Esophagus squamous epithelium (tissue), 5 donors: ENCODE results near the gene GINS1. TPM values are rescaled to one million over a fixed set of nuclear protein-coding genes. Genes with fewer than 3 reads are reported as not detected.
A peak's percentile ranks its signal among the peaks of the same experiment; 100 is the strongest.

Experiments used
- DNase-seq: peaks from one replicate; lab custom pipeline; 2025; lab: John Stamatoyannopoulos, UW
- H3K27ac ChIP-seq, 4 donors: fragments of 200-600 bp; sonication (generic); one replicate each; pipeline ENCODE4 v1.5.1; 2016 to 2019; ENCODE audit warnings: mild to moderate bottlenecking in 1 of 4
- H3K27me3 ChIP-seq, 4 donors: fragments of 200-600 bp; sonication (generic); 1 replicate in 3 of 4; 2 replicates in 1 of 4; pipeline versions ENCODE4 v1.5.1 to v1.6.0; 2017 to 2021; ENCODE audit warnings: antibody characterized with exemption in 1 of 4
- H3K36me3 ChIP-seq, 3 donors: fragments of 200-600 bp; sonication (generic); one replicate each; pipeline ENCODE4 v1.5.1; 2016 to 2019
- H3K4me1 ChIP-seq, 3 donors: fragments of 200-600 bp; sonication (generic); one replicate each; pipeline ENCODE4 v1.5.1; 2017 to 2019
- H3K4me3 ChIP-seq, 4 donors: fragments of 200-600 bp; sonication (generic); 1 replicate in 3 of 4; 2 replicates in 1 of 4; pipeline ENCODE4 v1.5.1; 2016 to 2019; ENCODE audit warnings: mild to moderate bottlenecking in 2 of 4, moderate library complexity in 1 of 4
- H3K9me3 ChIP-seq, 3 donors: fragments of 200-600 bp; sonication (generic); one replicate each; pipeline ENCODE4 v1.5.1; 2016 to 2019
- CTCF ChIP-seq, 6 experiments: fragments of 450-650 bp in 4 of 6; fragments of 200-600 bp in 2 of 6; sonication (generic) in 2 of 6; IDR thresholded peaks; one replicate each; pipeline ENCODE4 v1.5.1; 2016 to 2019; ENCODE audit warnings: antibody characterized with exemption in 6 of 6, mild to moderate bottlenecking in 4 of 6, moderate library complexity in 4 of 6
- POLR2A ChIP-seq, 4 donors: fragments of 450-650 bp; IDR thresholded peaks; one replicate each; pipeline ENCODE4 v1.6.1; 2017; ENCODE audit warnings: antibody characterized with exemption in 4 of 4, mild to moderate bottlenecking in 4 of 4, moderate library complexity in 3 of 4
- WGBS, 2 donors: methylation state at CpG; one replicate each; pipeline ENCODE4 v1.1.5; 2018; 5-methylcytosine and 5-hydroxymethylcytosine counted together
- intact Hi-C: fragments of 100-400 bp; cut with DNase I; formaldehyde crosslinking; loops from one replicate; pipeline ENCODE4 v1.15.0; 2022
- total RNA-seq, 4 donors: library from RNA; depleted of rRNA; stranded (reverse); fragments of >200 nt; gene quantifications; one replicate each; pipeline ENCODE4 v1.1.0, GENCODE V29; 2016
- donor health status: DM: yes; HTN: yes; CAD: no.

GINS1 gene
- 10 to 100 TPM in 1 of 4 donors, 1 to 10 TPM in 3; 3.4 to 12.9 (median 6.4) TPM for total RNA-seq

- WGBS, 2 donors: 1 to 3% methylated on average over 14 to 24 of the region's 56 CpGs
- TF ChIP-seq CTCF (IDR thresholded peaks at IDR 0.05): no peak
- TF ChIP-seq POLR2A (IDR thresholded peaks at IDR 0.05): peak in 2 of 4 donors; percentile 11 to 29
- peak within 1 kb of the TSS; percentile 64 to 84 (median 80) for H3K27ac ChIP-seq
- peak; percentile 23 for DNase-seq
- H3K4me3 ChIP-seq: peak within 1 kb of the TSS; percentile 67 to 79 (median 74)
- no peaks in the 10 kb centered on the region for H3K36me3 ChIP-seq
- peaks cover 0 to 21% (median 6%) of the 10 kb centered on the region in 3 donors for H3K4me1 ChIP-seq
- peaks cover 0 to 12% (median 7%) of the 10 kb centered on the region in 3 donors for H3K9me3 ChIP-seq
- H3K27me3 ChIP-seq: no peaks in the 10 kb centered on the region
- intact Hi-C loops: no loop called here
Observed at GRCh38 chr20:25407311-25408169, at the start of gene GINS1. GINS1 (plus strand) TSS chr20:25407673; CDS start chr20:25407821, 148 bp downstream.

GRCh38 chr20:25360631-25361286, 46.7 kb upstream of the GINS1 start:
- no peak overlapping the region for H3K4me3 ChIP-seq
- peaks cover 0 to 33% (median 6%) of the 10 kb centered on the region in 3 donors for H3K4me1 ChIP-seq
- TF ChIP-seq POLR2A (IDR thresholded peaks at IDR 0.05): no peak
- TF ChIP-seq CTCF (IDR thresholded peaks at IDR 0.05): no peak
- WGBS, 2 donors: 46 to 48% methylated on average over 9 to 10 of the region's 10 CpGs
- H3K27me3 ChIP-seq: no peaks in the 10 kb centered on the region
- H3K36me3 ChIP-seq: no peaks in the 10 kb centered on the region
- H3K27ac ChIP-seq: peak overlapping the region in 2 of 4 donors; percentile 57 to 62
- intact Hi-C loops: no loop called here
- H3K9me3 ChIP-seq: no peaks in the 10 kb centered on the region
- no peak for DNase-seq

- 89 to 92% methylated on average over 6 of the region's 6 CpGs for WGBS, 2 donors
- no peaks in the 10 kb centered on the region for H3K36me3 ChIP-seq
- DNase-seq: no peak
- TF ChIP-seq POLR2A (IDR thresholded peaks at IDR 0.05): no peak
- no peak for TF ChIP-seq CTCF (IDR thresholded peaks at IDR 0.05)
- no peaks in the 10 kb centered on the region for H3K9me3 ChIP-seq
- intact Hi-C loops: no loop called here
- H3K27me3 ChIP-seq: no peaks in the 10 kb centered on the region
- no peak overlapping the region for H3K4me3 ChIP-seq
- peak overlapping the region in 2 of 4 donors; percentile 57 to 62 for H3K27ac ChIP-seq
- H3K4me1 ChIP-seq: peaks cover 0 to 28% (median 6%) of the 10 kb centered on the region in 3 donors
Observed at GRCh38 chr20:25361287-25361683, 46.2 kb upstream of the GINS1 start.

GRCh38 chr20:25364180-25364788, 43.2 kb upstream of the GINS1 start:
- no peaks in the 10 kb centered on the region for H3K9me3 ChIP-seq
- H3K27ac ChIP-seq: no peak overlapping the region
- no peaks in the 10 kb centered on the region for H3K27me3 ChIP-seq
- H3K36me3 ChIP-seq: no peaks in the 10 kb centered on the region
- peaks cover 0 to 17% (median 6%) of the 10 kb centered on the region in 3 donors for H3K4me1 ChIP-seq
- 80 to 81% methylated on average over 3 of the region's 3 CpGs for WGBS, 2 donors
- TF ChIP-seq POLR2A (IDR thresholded peaks at IDR 0.05) (no peak), CTCF (IDR thresholded peaks at IDR 0.05) (no peak)
- DNase-seq: no peak
- intact Hi-C loops: no loop called here
- no peak overlapping the region for H3K4me3 ChIP-seq
